Effector memory CD4-positive, alpha-beta T cell (primary cell): ENCODE results near the gene PCED1A.
A peak's percentile ranks its signal among the peaks of the same experiment; 100 is the strongest.

Experiments
- DNase-seq, 3 donors: peaks; one replicate each; pipeline ENCODE4 v3.0.0-alpha.2; 2020
- H3K27ac ChIP-seq: 2 replicates; pipeline ENCODE4 v1.7.0; 2013; ENCODE audit warnings: mild to moderate bottlenecking, low read length, moderate library complexity; ENCODE audit not compliant: insufficient read depth, poor library complexity, severe bottlenecking
- H3K27me3 ChIP-seq: replicated peaks from 2 replicates; pipeline ENCODE4 v1.7.0; 2013; ENCODE audit warnings: mild to moderate bottlenecking, low read length; ENCODE audit not compliant: insufficient read depth, control insufficient read depth, poor library complexity, severe bottlenecking
- H3K36me3 ChIP-seq: 2 replicates; pipeline ENCODE4 v1.7.0; 2013; ENCODE audit warnings: mild to moderate bottlenecking, low read length, moderate library complexity; ENCODE audit not compliant: control insufficient read depth, insufficient read depth
- H3K4me1 ChIP-seq: 2 replicates; pipeline ENCODE4 v1.7.0; 2013; ENCODE audit warnings: low read length, mild to moderate bottlenecking; ENCODE audit not compliant: control insufficient read depth, insufficient read depth, poor library complexity, severe bottlenecking
- H3K4me3 ChIP-seq: 2 replicates; pipeline ENCODE4 v1.7.0; 2013; ENCODE audit warnings: low read length, low read depth, mild to moderate bottlenecking; ENCODE audit not compliant: insufficient read depth, poor library complexity, severe bottlenecking
- H3K9me3 ChIP-seq: 2 replicates; pipeline ENCODE4 v1.7.0; 2013; ENCODE audit warnings: mild to moderate bottlenecking, low read length, moderate library complexity; ENCODE audit not compliant: control insufficient read depth

PCED1A gene

DNA sequence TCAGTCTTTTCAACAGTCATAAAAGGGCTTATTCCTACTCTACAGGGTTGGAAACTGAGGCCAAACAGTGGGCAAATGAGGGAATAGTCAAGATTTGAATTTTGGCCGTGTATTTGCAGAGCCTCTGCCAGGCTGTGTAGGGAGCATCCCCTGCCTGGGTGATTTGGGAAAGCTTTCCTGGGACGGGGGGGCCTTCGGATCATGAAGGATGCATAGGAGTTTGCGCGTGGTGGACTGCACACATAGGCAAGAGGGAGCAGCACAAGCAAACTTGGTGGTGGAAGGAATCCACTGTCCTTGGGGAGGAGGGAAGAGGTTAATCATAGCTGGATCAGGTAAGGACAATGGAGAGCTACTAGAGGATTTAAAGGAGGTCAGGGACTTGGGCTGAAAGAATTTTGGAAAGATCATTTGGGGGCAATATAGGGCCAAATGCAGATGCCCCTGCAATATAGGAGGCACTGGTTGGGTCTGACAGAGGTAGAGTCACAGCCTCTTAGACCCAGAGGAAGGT is 35.3 kb upstream of the PCED1A start:
- Histone ChIP-seq H3K4me3 (no peak overlapping the region), H3K27ac (no peak overlapping the region), H3K9me3 (no peaks in the 10 kb centered on the region), H3K27me3 (no peaks in the 10 kb centered on the region), H3K36me3 (no peaks in the 10 kb centered on the region), H3K4me1 (peaks cover 23% of the 10 kb centered on the region)
- no peak for DNase-seq

GRCh38 chr20:2874456-2874855 is 34.0 kb upstream of the PCED1A start:
- H3K27ac ChIP-seq: peak overlapping the region; percentile 57
- H3K36me3 ChIP-seq: no peaks in the 10 kb centered on the region
- H3K27me3 ChIP-seq: no peaks in the 10 kb centered on the region
- peak overlapping the region; percentile 88 for H3K4me3 ChIP-seq
- peaks cover 23% of the 10 kb centered on the region for H3K4me1 ChIP-seq
- no peak for DNase-seq
- no peaks in the 10 kb centered on the region for H3K9me3 ChIP-seq

DNA sequence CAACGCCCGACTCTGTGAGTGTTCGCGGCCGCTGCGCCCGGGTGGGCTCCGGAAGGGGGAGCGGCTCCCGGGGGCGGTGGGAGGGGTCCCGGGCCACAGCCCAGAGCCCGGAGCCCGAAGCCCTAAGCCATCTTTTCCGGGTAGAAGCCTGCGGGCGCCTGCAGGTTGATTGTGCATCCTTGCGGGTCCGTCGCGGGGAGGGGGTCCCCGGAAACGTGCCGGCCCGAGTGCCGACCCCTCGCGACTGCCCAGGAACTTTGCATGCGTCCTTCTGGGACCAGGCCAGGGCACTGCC is 33.2 kb upstream of the PCED1A start:
- peak; percentile 51 to 67 (median 58) for DNase-seq
- H3K9me3 ChIP-seq: no peaks in the 10 kb centered on the region
- H3K36me3 ChIP-seq: no peaks in the 10 kb centered on the region
- peaks cover 23% of the 10 kb centered on the region for H3K4me1 ChIP-seq
- peak overlapping the region; percentile 57 for H3K27ac ChIP-seq
- H3K4me3 ChIP-seq: peak overlapping the region; percentile 88
- no peaks in the 10 kb centered on the region for H3K27me3 ChIP-seq

GRCh38 chr20:2873010-2873746 is 32.7 kb upstream of the PCED1A start, which contains the start of gene PTPRA:
Gene PTPRA (plus strand): TSS chr20:2873481. CDS start chr20:2964278, 90,797 bp downstream.
- peak; percentile 76 to 84 (median 84) for DNase-seq
- Histone ChIP-seq H3K27ac (peak within 1 kb of the TSS; percentile 57), H3K36me3 (no peaks in the 10 kb centered on the region), H3K4me1 (peaks cover 23% of the 10 kb centered on the region), H3K4me3 (peak within 1 kb of the TSS; percentile 88), H3K9me3 (no peaks in the 10 kb centered on the region), H3K27me3 (no peaks in the 10 kb centered on the region)

DNA sequence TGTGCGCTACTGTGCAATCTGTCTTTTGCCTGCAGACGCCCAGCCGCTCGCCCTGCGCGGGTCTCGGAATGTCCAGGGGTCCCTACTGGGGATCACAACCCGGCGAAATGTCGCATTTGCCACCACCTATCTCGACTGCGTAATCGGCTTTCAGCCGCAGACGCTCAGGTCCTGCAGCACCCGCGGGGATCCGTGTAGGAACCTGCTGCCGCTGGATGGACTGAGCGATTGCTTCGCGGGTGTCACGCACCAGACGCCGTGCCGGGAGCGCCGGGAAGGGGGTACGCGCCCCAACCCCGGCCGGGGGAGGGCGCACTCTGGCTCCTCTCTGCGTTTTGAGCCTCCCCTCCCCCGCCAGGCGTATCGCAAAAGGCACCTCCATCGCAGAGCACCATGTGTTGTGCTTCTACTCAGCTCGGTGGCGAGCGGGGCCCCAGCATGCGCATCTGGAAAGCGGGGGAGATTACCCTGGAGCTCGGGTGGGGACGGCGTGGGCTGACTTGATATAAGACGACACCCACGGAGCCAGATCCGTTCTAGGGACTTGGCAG is 32.1 kb upstream of the PCED1A start:
- Histone ChIP-seq H3K9me3 (no peaks in the 10 kb centered on the region), H3K27ac (peak overlapping the region; percentile 57), H3K27me3 (no peaks in the 10 kb centered on the region), H3K4me1 (peaks cover 24% of the 10 kb centered on the region), H3K4me3 (peak overlapping the region; percentile 58), H3K36me3 (no peaks in the 10 kb centered on the region)
- DNase-seq: peak; percentile 35 to 62 (median 61)

GRCh38 chr20:2871661-2872458 is 31.4 kb upstream of the PCED1A start:
- Histone ChIP-seq H3K36me3 (no peaks in the 10 kb centered on the region), H3K27ac (no peak overlapping the region), H3K4me3 (peak overlapping the region; percentile 58), H3K9me3 (no peaks in the 10 kb centered on the region), H3K27me3 (no peaks in the 10 kb centered on the region), H3K4me1 (peaks cover 27% of the 10 kb centered on the region)
- peak in 1 of 3 donors; percentile 3 for DNase-seq

- H3K4me3 ChIP-seq: no peak overlapping the region
- no peaks in the 10 kb centered on the region for H3K27me3 ChIP-seq
- no peak overlapping the region for H3K27ac ChIP-seq
- peaks cover 26% of the 10 kb centered on the region for H3K4me1 ChIP-seq
- H3K9me3 ChIP-seq: no peaks in the 10 kb centered on the region
- DNase-seq: no peak
- H3K36me3 ChIP-seq: peaks cover 7% of the 10 kb centered on the region
Measured at GRCh38 chr20:2871111-2871465, 30.6 kb upstream of the PCED1A start.

GRCh38 chr20:2869381-2869780 is 28.9 kb upstream of the PCED1A start:
- no peak overlapping the region for H3K27ac ChIP-seq
- H3K9me3 ChIP-seq: no peaks in the 10 kb centered on the region
- DNase-seq: no peak
- peaks cover 11% of the 10 kb centered on the region for H3K4me1 ChIP-seq
- peaks cover 15% of the 10 kb centered on the region for H3K36me3 ChIP-seq
- H3K4me3 ChIP-seq: no peak overlapping the region
- no peaks in the 10 kb centered on the region for H3K27me3 ChIP-seq

- H3K36me3 ChIP-seq: peaks cover 27% of the 10 kb centered on the region
- no peaks in the 10 kb centered on the region for H3K27me3 ChIP-seq
- no peak for DNase-seq
- no peaks in the 10 kb centered on the region for H3K9me3 ChIP-seq
- H3K4me1 ChIP-seq: peaks cover 5% of the 10 kb centered on the region
- H3K4me3 ChIP-seq: no peak overlapping the region
- H3K27ac ChIP-seq: no peak overlapping the region
Measured at GRCh38 chr20:2867081-2867864, 26.8 kb upstream of the PCED1A start.
